GM23338 (cell line): ENCODE measurements around the gene FRZB. TPM values are rescaled to one million over a fixed set of nuclear protein-coding genes. Genes with fewer than 3 reads are reported as not detected.

Experiments used
- ATAC-seq: fragments of 200-7000 bp; cut with Tn5 transposase; 3 replicates; pipeline ENCODE4 v1.9.1; 2020
- DNase-seq: peaks from one replicate; pipeline ENCODE4 v3.0.0-alpha.2; 2015; ENCODE audit warnings: low spot score
- H2AFZ ChIP-seq: fragments of 200-600 bp; sonication (generic); 2 replicates; pipeline ENCODE4 v1.8.0; 2016; ENCODE audit warnings: antibody characterized with exemption, mild to moderate bottlenecking, moderate library complexity
- H3F3A ChIP-seq: fragments of 200-600 bp; sonication (generic); replicated peaks from 2 replicates; pipeline ENCODE4 v1.8.0; 2017; ENCODE audit warnings: antibody characterized with exemption, mixed run types, low read depth
- H3K27ac ChIP-seq: fragments of 200-600 bp; sonication (generic); 2 replicates; pipeline ENCODE4 v1.6.1; 2016; ENCODE audit warnings: low read depth
- H3K27me3 ChIP-seq: fragments of 200-600 bp; sonication (generic); 2 replicates; pipeline ENCODE4 v1.8.0; 2016; ENCODE audit warnings: mild to moderate bottlenecking, mixed run types, moderate library complexity; ENCODE audit not compliant: insufficient read depth
- H3K36me3 ChIP-seq: fragments of 200-600 bp; sonication (generic); 2 replicates; pipeline ENCODE4 v1.8.0; 2016; ENCODE audit warnings: mild to moderate bottlenecking; ENCODE audit not compliant: insufficient read depth
- H3K4me1 ChIP-seq: fragments of 200-600 bp; sonication (generic); 2 replicates; pipeline ENCODE4 v1.8.0; 2016; ENCODE audit warnings: mild to moderate bottlenecking, moderate library complexity; ENCODE audit not compliant: insufficient read depth
- H3K4me2 ChIP-seq: fragments of 200-600 bp; sonication (generic); 2 replicates; pipeline ENCODE4 v1.7.1; 2017; ENCODE audit warnings: mixed run types
- H3K4me3 ChIP-seq: fragments of 200-600 bp; sonication (generic); 2 replicates; pipeline ENCODE4 v1.6.1; 2016; ENCODE audit warnings: mixed run types
- H3K79me2 ChIP-seq: fragments of 200-600 bp; sonication (generic); replicated peaks from 2 replicates; pipeline ENCODE4 v1.8.0; 2017; ENCODE audit warnings: mild to moderate bottlenecking; ENCODE audit not compliant: insufficient read depth
- H3K9me2 ChIP-seq: fragments of 200-600 bp; sonication (generic); 2 replicates; pipeline ENCODE4 v1.8.0; 2017; ENCODE audit not compliant: insufficient read depth
- H4K20me1 ChIP-seq: fragments of 200-600 bp; sonication (generic); replicated peaks from 2 replicates; pipeline ENCODE4 v1.8.0; 2017; ENCODE audit warnings: mild to moderate bottlenecking; ENCODE audit not compliant: insufficient read depth
- H3K27ac Mint-ChIP-seq: 2 replicates; pipeline ENCODE4 v1.8.0; 2020; ENCODE audit warnings: inconsistent platforms, mild to moderate bottlenecking, moderate library complexity, mixed read lengths
- H3K27me3 Mint-ChIP-seq: 3 replicates; pipeline ENCODE4 v1.8.0; 2022; ENCODE audit warnings: low read depth, mild to moderate bottlenecking, moderate library complexity, mixed read lengths, inconsistent platforms; ENCODE audit not compliant: insufficient read depth, poor library complexity
- H3K36me3 Mint-ChIP-seq: 3 replicates; pipeline ENCODE4 v1.8.0; 2021; ENCODE audit warnings: low read depth, mild to moderate bottlenecking, inconsistent platforms, moderate library complexity, mixed read lengths
- H3K4me1 Mint-ChIP-seq: 3 replicates; pipeline ENCODE4 v1.8.0; 2020; ENCODE audit warnings: mild to moderate bottlenecking, inconsistent platforms, mixed read lengths
- H3K4me3 Mint-ChIP-seq: 3 replicates; pipeline ENCODE4 v1.8.0; 2021; ENCODE audit warnings: moderate library complexity, mild to moderate bottlenecking, inconsistent platforms, mixed read lengths
- H3K9me3 Mint-ChIP-seq: 3 replicates; pipeline ENCODE4 v1.8.0; 2020; ENCODE audit warnings: moderate library complexity, mild to moderate bottlenecking, inconsistent platforms, mixed read lengths
- CREB1 ChIP-seq: fragments of 250-450 bp; sonication (Bioruptor Pico); IDR thresholded peaks from 2 replicates; pipeline ENCODE4 v1.5.0; 2020; ENCODE audit warnings: low read depth, mild to moderate bottlenecking, moderate library complexity
- EZH2 ChIP-seq: fragments of 200-600 bp; sonication (generic); IDR thresholded peaks from one replicate; pipeline ENCODE4 v1.8.0; 2017; ENCODE audit warnings: antibody characterized with exemption, mild to moderate bottlenecking, low read depth; ENCODE audit not compliant: unreplicated experiment
- EZH2phosphoT487 ChIP-seq: fragments of 200-600 bp; sonication (generic); IDR thresholded peaks from one replicate; pipeline ENCODE4 v1.8.1; 2018; ENCODE audit warnings: antibody characterized with exemption; ENCODE audit not compliant: unreplicated experiment
- JUNB ChIP-seq: IDR thresholded peaks from one replicate; pipeline ENCODE4 v1.6.1; 2016; ENCODE audit warnings: antibody characterized with exemption; ENCODE audit not compliant: unreplicated experiment
- NANOG ChIP-seq: IDR thresholded peaks from 2 replicates; pipeline ENCODE4 v1.6.1; 2016; ENCODE audit warnings: antibody characterized with exemption, borderline replicate concordance
- STAT1 ChIP-seq: IDR thresholded peaks from one replicate; pipeline ENCODE4 v1.6.1; 2016; ENCODE audit warnings: antibody characterized with exemption; ENCODE audit not compliant: unreplicated experiment
- ZNF114 ChIP-seq: fragments of 250-450 bp; sonication (Bioruptor Pico); IDR thresholded peaks from 2 replicates; pipeline ENCODE4 v1.5.0; 2020; ENCODE audit warnings: mild to moderate bottlenecking, moderate library complexity
- ZNF331 ChIP-seq: fragments of 250-450 bp; sonication (Bioruptor Pico); IDR thresholded peaks from 2 replicates; pipeline ENCODE4 v1.5.0; 2020; ENCODE audit warnings: low read depth, mild to moderate bottlenecking, moderate library complexity
- polyA plus RNA-seq: library from polyadenylated mRNA; unstranded; fragments of >200 nt; fragmentation: Nextera tagmentation; extraction: Ambion mirVana; gene quantifications from 2 replicates; pipeline ENCODE4 v1.2.1, GENCODE V29; 2016
- total RNA-seq: library from RNA; depleted of rRNA; stranded (reverse); fragments of >200 nt; shearing (Covaris generic); gene quantifications from 2 replicates; pipeline ENCODE4 v1.2.3, GENCODE V29; 2014
- TF ChIP-seq, protein P1 (sequence below), 2 experiments: fragments of 200-600 bp in 1 of 2; sonication (generic) in 1 of 2; conservative IDR thresholded peaks; 2 replicates each; pipeline versions ENCODE4 v1.5.1 to v1.6.1; 2016 to 2017; ENCODE audit warnings: antibody characterized with exemption in 2 of 2, low read depth in 2 of 2, mild to moderate bottlenecking in 2 of 2, moderate library complexity in 1 of 2
- TF ChIP-seq, protein P2 (sequence below): fragments of 250-450 bp; sonication (Bioruptor Pico); IDR thresholded peaks from 2 replicates; pipeline ENCODE4 v1.5.0; 2020; ENCODE audit warnings: mild to moderate bottlenecking, moderate library complexity
- TF ChIP-seq, protein P3 (sequence below): IDR thresholded peaks from one replicate; pipeline ENCODE4 v1.6.1; 2018; ENCODE audit warnings: antibody characterized with exemption; ENCODE audit not compliant: unreplicated experiment

Gene FRZB
- total and polyA plus RNA-seq, 2 experiments from 2014 or later: 0.52 to 1.2 TPM

DNA sequence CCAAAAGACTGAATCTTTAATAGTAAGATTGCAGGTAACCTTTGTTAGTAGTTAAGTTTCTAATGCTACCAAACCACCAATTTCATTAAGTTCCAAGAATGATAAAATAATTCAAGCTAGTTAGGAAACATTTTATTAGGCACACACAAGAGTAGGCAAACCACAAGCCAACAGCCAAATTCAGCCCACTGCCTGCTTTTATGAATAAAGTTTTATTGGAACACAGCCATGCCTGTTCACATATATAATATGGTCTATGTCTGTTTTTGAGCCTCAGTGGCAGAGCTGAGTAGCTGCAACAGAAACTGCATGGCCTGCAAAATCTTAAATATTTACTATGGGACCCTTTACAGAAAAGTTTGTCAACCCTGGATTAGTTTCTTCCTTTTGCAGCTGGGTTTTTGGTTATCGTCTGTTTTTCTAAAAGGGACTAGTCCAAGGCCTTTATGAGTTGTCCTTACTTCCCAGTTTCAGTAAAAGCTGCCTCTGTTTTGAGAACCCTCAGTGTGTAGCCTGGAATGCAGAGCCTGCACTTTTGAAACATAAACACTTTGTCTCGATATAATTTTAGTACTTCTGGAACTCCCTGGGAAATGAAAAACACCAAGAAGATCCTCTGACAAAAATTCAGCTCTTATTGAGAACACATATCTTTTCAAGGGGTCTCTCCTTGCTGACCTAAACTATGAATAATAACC is 39.1 kb downstream of the FRZB start:
- Histone ChIP-seq H3K36me3 (no peaks in the 10 kb centered on the region), H2AFZ (peak overlapping the region; percentile 87; the same call in 1 of the 2 replicates), H3K4me1 (peaks cover 12% of the 10 kb centered on the region), H3K9me2 (peaks cover 1% of the 10 kb centered on the region; the same call in 1 of the 2 replicates), H3F3A (no peaks in the 10 kb centered on the region), H3K27ac (no peak overlapping the region), H3K27me3 (no peaks in the 10 kb centered on the region), H4K20me1 (no peaks in the 10 kb centered on the region), H3K79me2 (no peaks in the 10 kb centered on the region), H3K4me3 (no peak overlapping the region), H3K4me2 (no peak overlapping the region)
- ATAC-seq (no peak), DNase-seq (no peak)
- Mint-ChIP-seq H3K9me3 (no peaks in the 10 kb centered on the region), H3K27ac (no peak overlapping the region), H3K4me3 (no peak overlapping the region), H3K4me1 (peaks cover 20% of the 10 kb centered on the region), H3K27me3 (peaks cover 9% of the 10 kb centered on the region), H3K36me3 (no peaks in the 10 kb centered on the region)
- TF ChIP-seq ZNF331 (CRISPR knock-in tag) (no peak), STAT1 (no peak), CREB1 (CRISPR knock-in tag) (no peak), JUNB (no peak), EZH2phosphoT487 (no peak), NANOG (no peak), EZH2 (no peak), ZNF114 (CRISPR knock-in tag) (no peak)
- TF ChIP-seq, protein P1, sequence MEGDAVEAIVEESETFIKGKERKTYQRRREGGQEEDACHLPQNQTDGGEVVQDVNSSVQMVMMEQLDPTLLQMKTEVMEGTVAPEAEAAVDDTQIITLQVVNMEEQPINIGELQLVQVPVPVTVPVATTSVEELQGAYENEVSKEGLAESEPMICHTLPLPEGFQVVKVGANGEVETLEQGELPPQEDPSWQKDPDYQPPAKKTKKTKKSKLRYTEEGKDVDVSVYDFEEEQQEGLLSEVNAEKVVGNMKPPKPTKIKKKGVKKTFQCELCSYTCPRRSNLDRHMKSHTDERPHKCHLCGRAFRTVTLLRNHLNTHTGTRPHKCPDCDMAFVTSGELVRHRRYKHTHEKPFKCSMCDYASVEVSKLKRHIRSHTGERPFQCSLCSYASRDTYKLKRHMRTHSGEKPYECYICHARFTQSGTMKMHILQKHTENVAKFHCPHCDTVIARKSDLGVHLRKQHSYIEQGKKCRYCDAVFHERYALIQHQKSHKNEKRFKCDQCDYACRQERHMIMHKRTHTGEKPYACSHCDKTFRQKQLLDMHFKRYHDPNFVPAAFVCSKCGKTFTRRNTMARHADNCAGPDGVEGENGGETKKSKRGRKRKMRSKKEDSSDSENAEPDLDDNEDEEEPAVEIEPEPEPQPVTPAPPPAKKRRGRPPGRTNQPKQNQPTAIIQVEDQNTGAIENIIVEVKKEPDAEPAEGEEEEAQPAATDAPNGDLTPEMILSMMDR (conservative IDR thresholded peaks at IDR 0.05; ENCODE audit: low read depth in 2 of 2): no peak
- TF ChIP-seq, protein P2, sequence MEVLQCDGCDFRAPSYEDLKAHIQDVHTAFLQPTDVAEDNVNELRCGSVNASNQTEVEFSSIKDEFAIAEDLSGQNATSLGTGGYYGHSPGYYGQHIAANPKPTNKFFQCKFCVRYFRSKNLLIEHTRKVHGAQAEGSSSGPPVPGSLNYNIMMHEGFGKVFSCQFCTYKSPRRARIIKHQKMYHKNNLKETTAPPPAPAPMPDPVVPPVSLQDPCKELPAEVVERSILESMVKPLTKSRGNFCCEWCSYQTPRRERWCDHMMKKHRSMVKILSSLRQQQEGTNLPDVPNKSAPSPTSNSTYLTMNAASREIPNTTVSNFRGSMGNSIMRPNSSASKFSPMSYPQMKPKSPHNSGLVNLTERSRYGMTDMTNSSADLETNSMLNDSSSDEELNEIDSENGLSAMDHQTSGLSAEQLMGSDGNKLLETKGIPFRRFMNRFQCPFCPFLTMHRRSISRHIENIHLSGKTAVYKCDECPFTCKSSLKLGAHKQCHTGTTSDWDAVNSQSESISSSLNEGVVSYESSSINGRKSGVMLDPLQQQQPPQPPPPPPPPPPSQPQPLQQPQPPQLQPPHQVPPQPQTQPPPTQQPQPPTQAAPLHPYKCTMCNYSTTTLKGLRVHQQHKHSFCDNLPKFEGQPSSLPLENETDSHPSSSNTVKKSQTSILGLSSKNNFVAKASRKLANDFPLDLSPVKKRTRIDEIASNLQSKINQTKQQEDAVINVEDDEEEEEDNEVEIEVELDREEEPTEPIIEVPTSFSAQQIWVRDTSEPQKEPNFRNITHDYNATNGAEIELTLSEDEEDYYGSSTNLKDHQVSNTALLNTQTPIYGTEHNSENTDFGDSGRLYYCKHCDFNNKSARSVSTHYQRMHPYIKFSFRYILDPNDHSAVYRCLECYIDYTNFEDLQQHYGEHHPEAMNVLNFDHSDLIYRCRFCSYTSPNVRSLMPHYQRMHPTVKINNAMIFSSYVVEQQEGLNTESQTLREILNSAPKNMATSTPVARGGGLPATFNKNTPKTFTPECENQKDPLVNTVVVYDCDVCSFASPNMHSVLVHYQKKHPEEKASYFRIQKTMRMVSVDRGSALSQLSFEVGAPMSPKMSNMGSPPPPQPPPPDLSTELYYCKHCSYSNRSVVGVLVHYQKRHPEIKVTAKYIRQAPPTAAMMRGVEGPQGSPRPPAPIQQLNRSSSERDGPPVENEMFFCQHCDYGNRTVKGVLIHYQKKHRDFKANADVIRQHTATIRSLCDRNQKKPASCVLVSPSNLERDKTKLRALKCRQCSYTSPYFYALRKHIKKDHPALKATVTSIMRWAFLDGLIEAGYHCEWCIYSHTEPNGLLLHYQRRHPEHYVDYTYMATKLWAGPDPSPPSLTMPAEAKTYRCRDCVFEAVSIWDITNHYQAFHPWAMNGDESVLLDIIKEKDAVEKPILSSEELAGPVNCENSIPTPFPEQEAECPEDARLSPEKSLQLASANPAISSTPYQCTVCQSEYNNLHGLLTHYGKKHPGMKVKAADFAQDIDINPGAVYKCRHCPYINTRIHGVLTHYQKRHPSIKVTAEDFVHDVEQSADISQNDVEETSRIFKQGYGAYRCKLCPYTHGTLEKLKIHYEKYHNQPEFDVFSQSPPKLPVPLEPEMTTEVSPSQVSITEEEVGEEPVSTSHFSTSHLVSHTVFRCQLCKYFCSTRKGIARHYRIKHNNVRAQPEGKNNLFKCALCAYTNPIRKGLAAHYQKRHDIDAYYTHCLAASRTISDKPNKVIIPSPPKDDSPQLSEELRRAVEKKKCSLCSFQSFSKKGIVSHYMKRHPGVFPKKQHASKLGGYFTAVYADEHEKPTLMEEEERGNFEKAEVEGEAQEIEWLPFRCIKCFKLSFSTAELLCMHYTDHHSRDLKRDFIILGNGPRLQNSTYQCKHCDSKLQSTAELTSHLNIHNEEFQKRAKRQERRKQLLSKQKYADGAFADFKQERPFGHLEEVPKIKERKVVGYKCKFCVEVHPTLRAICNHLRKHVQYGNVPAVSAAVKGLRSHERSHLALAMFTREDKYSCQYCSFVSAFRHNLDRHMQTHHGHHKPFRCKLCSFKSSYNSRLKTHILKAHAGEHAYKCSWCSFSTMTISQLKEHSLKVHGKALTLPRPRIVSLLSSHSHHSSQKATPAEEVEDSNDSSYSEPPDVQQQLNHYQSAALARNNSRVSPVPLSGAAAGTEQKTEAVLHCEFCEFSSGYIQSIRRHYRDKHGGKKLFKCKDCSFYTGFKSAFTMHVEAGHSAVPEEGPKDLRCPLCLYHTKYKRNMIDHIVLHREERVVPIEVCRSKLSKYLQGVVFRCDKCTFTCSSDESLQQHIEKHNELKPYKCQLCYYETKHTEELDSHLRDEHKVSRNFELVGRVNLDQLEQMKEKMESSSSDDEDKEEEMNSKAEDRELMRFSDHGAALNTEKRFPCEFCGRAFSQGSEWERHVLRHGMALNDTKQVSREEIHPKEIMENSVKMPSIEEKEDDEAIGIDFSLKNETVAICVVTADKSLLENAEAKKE (CRISPR knock-in tag): no peak
- TF ChIP-seq, protein P3, sequence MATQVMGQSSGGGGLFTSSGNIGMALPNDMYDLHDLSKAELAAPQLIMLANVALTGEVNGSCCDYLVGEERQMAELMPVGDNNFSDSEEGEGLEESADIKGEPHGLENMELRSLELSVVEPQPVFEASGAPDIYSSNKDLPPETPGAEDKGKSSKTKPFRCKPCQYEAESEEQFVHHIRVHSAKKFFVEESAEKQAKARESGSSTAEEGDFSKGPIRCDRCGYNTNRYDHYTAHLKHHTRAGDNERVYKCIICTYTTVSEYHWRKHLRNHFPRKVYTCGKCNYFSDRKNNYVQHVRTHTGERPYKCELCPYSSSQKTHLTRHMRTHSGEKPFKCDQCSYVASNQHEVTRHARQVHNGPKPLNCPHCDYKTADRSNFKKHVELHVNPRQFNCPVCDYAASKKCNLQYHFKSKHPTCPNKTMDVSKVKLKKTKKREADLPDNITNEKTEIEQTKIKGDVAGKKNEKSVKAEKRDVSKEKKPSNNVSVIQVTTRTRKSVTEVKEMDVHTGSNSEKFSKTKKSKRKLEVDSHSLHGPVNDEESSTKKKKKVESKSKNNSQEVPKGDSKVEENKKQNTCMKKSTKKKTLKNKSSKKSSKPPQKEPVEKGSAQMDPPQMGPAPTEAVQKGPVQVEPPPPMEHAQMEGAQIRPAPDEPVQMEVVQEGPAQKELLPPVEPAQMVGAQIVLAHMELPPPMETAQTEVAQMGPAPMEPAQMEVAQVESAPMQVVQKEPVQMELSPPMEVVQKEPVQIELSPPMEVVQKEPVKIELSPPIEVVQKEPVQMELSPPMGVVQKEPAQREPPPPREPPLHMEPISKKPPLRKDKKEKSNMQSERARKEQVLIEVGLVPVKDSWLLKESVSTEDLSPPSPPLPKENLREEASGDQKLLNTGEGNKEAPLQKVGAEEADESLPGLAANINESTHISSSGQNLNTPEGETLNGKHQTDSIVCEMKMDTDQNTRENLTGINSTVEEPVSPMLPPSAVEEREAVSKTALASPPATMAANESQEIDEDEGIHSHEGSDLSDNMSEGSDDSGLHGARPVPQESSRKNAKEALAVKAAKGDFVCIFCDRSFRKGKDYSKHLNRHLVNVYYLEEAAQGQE: no peak
